Measurements from ENCODE around the gene CRABP1.
A peak's percentile ranks its signal among the peaks of the same experiment; 100 is the strongest.

The CRABP1 gene

GRCh38 chr15:78340231-78341056 is at the start of gene CRABP1:
Gene CRABP1, plus strand, starts transcription at chr15:78340353. Its CDS starts 76 bp downstream, at chr15:78340429.
- no peak for TF ChIP-seq CTCF (IDR thresholded peaks at IDR 0.05; ENCODE audit: borderline replicate concordance, insufficient read depth, low read depth, low read length)
- H3K4me3 ChIP-seq (ENCODE audit: low read depth, low read length) = no peak within 1 kb of the TSS

- TF ChIP-seq CTCF (IDR thresholded peaks at IDR 0.05; ENCODE audit: borderline replicate concordance, insufficient read depth, low read depth, low read length) = no peak
- H3K4me3 ChIP-seq (ENCODE audit: low read depth, low read length) = no peak overlapping the region
Observed at GRCh38 chr15:78291052-78291451, 49.1 kb upstream of the CRABP1 start.

- TF ChIP-seq CTCF (IDR thresholded peaks at IDR 0.05; ENCODE audit: borderline replicate concordance, insufficient read depth, low read depth, low read length) = no peak
- no peak overlapping the region for H3K4me3 ChIP-seq (ENCODE audit: low read depth, low read length)
Observed at GRCh38 chr15:78291698-78292097, 48.5 kb upstream of the CRABP1 start.

- no peak for TF ChIP-seq CTCF (IDR thresholded peaks at IDR 0.05; ENCODE audit: borderline replicate concordance, insufficient read depth, low read depth, low read length)
Observed at GRCh38 chr15:78292219-78292618, 47.9 kb upstream of the CRABP1 start.

GRCh38 chr15:78299101-78299930 is 40.8 kb upstream of the CRABP1 start, which contains the start of gene SKIC8:
Gene SKIC8, minus strand, starts transcription at chr15:78299609. Its CDS starts 3,923 bp downstream, at chr15:78295686.
- peak within 1 kb of the TSS; percentile 78 for H3K4me3 ChIP-seq (ENCODE audit: low read depth, low read length)
- no peak for TF ChIP-seq CTCF (IDR thresholded peaks at IDR 0.05; ENCODE audit: borderline replicate concordance, insufficient read depth, low read depth, low read length)

More at GRCh38 chr15:78292219-78292618, 47.9 kb upstream of the CRABP1 start:
- no peak overlapping the region for H3K4me3 ChIP-seq (ENCODE audit: low read depth, low read length)

GRCh38 chr15:78301326-78301725 is 38.8 kb upstream of the CRABP1 start:
- TF ChIP-seq CTCF (IDR thresholded peaks at IDR 0.05; ENCODE audit: borderline replicate concordance, insufficient read depth, low read depth, low read length) = no peak
- no peak overlapping the region for H3K4me3 ChIP-seq (ENCODE audit: low read depth, low read length)
